ENCODE measurements around the gene SPRR5.

The SPRR5 gene

DNA sequence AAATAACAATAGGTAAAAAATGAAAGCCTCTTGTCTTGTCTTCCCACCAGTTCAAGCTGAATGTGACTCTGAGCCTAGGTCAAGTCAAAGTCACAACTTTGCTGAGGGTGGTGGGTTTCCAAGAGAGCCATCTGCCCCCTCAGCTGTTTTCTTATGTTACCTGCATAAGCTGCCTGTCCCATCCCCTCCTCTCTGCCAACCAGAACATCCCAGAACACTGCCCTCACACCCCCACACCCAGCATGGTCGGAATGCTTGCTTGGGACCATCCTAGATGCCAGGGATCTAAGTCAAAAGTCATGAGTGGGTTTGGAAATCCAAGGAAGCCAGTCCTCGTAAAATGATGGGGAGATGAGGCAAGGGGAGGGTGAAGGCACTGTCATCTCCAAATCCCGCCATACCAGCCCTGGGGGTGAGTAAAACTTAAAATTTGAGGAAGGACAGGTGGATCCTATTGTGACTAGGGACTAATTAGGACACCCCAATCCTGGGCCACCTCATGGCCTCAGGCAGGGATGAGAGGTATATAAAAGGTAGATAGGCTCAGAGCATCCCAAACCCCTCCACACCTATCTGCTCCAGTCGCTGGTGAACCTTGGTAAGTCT is at the start of gene SPRR5:
TSS of gene SPRR5 (plus strand) at position 556 of the 606 bp plus-strand sequence. CDS start 1,349 bp downstream, outside the sequence.
- Histone ChIP-seq H3K9me3 (ENCODE audit: control insufficient read depth, insufficient read depth, low read length) (no peaks in the 10 kb centered on the region), H3K4me1 (ENCODE audit: insufficient read depth, low read length) (no peaks in the 10 kb centered on the region), H3K9ac (ENCODE audit: low read depth, low read length) (no peak within 1 kb of the TSS), H3K36me3 (ENCODE audit: insufficient read depth, low read length) (no peaks in the 10 kb centered on the region)

GRCh38 chr1:152899027-152899426 is 48.0 kb upstream of the SPRR5 start:
- Histone ChIP-seq H3K9me3 (ENCODE audit: control insufficient read depth, insufficient read depth, low read length) (no peaks in the 10 kb centered on the region), H3K36me3 (ENCODE audit: insufficient read depth, low read length) (no peaks in the 10 kb centered on the region), H3K9ac (ENCODE audit: low read depth, low read length) (no peak overlapping the region), H3K4me1 (ENCODE audit: insufficient read depth, low read length) (no peaks in the 10 kb centered on the region)

DNA sequence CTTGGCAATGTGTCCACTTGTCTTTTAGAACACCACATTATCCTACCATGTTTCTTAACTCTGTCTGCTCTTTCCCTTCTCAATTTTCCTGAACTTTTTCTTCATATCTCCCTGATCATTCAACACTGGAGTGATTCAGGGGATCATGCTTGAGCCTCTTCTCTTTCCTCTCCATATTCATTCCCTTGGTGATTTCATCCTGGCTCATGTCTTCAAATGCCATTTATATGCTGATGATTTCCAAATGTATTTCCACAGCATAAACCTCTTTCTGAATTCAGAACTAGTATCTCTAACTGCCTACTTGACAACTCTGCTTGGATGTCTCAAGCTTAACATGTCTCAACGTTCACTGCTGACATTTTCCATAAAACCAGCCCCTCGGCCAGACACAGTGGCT is 47.1 kb upstream of the SPRR5 start:
- Histone ChIP-seq H3K4me1 (ENCODE audit: insufficient read depth, low read length) (no peaks in the 10 kb centered on the region), H3K9me3 (ENCODE audit: control insufficient read depth, insufficient read depth, low read length) (no peaks in the 10 kb centered on the region), H3K9ac (ENCODE audit: low read depth, low read length) (no peak overlapping the region), H3K36me3 (ENCODE audit: insufficient read depth, low read length) (no peaks in the 10 kb centered on the region)

DNA sequence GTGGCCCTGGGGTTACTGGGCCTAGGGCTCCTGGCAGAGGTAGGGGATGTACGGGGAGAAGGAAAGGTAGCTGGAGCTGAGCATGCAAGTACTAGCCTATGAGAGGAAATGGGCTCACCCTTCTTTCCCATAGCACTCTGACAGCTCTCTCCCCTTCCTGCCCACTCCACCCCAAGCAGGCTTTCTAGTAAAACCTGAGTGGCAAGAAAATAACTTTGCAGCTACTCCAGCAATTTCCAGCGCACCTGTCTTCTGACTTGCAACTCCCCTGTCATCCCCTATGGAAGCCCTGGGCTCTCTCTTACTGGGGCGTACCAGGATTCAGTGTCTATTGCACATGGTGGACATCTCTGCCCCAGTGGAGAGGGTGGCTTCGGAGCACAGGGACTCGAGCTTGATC is 45.4 kb upstream of the SPRR5 start:
- Histone ChIP-seq H3K9me3 (ENCODE audit: control insufficient read depth, insufficient read depth, low read length) (no peaks in the 10 kb centered on the region), H3K36me3 (ENCODE audit: insufficient read depth, low read length) (no peaks in the 10 kb centered on the region), H3K4me1 (ENCODE audit: insufficient read depth, low read length) (no peaks in the 10 kb centered on the region), H3K9ac (ENCODE audit: low read depth, low read length) (no peak overlapping the region)

GRCh38 chr1:152902636-152903035 is 44.4 kb upstream of the SPRR5 start:
- Histone ChIP-seq H3K36me3 (ENCODE audit: insufficient read depth, low read length) (no peaks in the 10 kb centered on the region), H3K9me3 (ENCODE audit: control insufficient read depth, insufficient read depth, low read length) (no peaks in the 10 kb centered on the region), H3K9ac (ENCODE audit: low read depth, low read length) (no peak overlapping the region), H3K4me1 (ENCODE audit: insufficient read depth, low read length) (no peaks in the 10 kb centered on the region)

GRCh38 chr1:152904688-152905440 is 42.1 kb upstream of the SPRR5 start:
- Histone ChIP-seq H3K4me1 (ENCODE audit: insufficient read depth, low read length) (no peaks in the 10 kb centered on the region), H3K36me3 (ENCODE audit: insufficient read depth, low read length) (no peaks in the 10 kb centered on the region), H3K9me3 (ENCODE audit: control insufficient read depth, insufficient read depth, low read length) (no peaks in the 10 kb centered on the region), H3K9ac (ENCODE audit: low read depth, low read length) (no peak overlapping the region)

DNA sequence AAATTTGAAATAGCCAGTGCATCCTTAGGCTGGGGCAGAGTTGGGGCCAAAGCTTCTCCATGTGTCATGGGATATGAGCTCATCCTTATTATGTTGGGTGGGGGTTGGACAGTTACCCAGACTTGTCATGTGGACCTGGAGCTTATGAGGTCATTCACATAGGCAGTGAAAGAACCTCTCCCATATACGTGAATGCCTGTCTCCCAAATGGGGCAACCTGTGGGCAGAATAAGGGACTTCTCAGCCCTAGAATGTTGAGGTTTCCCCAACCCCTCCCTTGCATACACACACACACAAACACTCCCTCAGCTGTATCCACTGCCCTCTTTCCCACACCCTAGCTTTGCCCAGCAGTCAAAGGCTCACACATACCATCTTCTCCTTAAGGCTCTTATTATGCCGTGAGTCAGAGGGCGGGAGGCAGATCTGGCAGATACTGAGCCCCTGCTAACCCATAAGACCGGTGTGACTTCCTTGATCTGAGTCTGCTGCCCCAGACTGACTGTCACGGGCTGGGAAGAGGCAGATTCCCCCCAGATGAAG is 40.9 kb upstream of the SPRR5 start:
- no peaks in the 10 kb centered on the region for H3K4me1 ChIP-seq (ENCODE audit: insufficient read depth, low read length)
- H3K9me3 ChIP-seq (ENCODE audit: control insufficient read depth, insufficient read depth, low read length) = no peaks in the 10 kb centered on the region
- no peaks in the 10 kb centered on the region for H3K36me3 ChIP-seq (ENCODE audit: insufficient read depth, low read length)
- H3K9ac ChIP-seq (ENCODE audit: low read depth, low read length) = no peak overlapping the region

GRCh38 chr1:152907686-152908601 is 39.1 kb upstream of the SPRR5 start, which contains the start of gene IVL:
Gene IVL (plus strand): TSS chr1:152908546. CDS start chr1:152909798, 1,252 bp downstream.
- H3K4me1 ChIP-seq (ENCODE audit: insufficient read depth, low read length) = no peaks in the 10 kb centered on the region
- H3K36me3 ChIP-seq (ENCODE audit: insufficient read depth, low read length) = no peaks in the 10 kb centered on the region
- H3K9me3 ChIP-seq (ENCODE audit: control insufficient read depth, insufficient read depth, low read length) = no peaks in the 10 kb centered on the region
- no peak within 1 kb of the TSS for H3K9ac ChIP-seq (ENCODE audit: low read depth, low read length)

DNA sequence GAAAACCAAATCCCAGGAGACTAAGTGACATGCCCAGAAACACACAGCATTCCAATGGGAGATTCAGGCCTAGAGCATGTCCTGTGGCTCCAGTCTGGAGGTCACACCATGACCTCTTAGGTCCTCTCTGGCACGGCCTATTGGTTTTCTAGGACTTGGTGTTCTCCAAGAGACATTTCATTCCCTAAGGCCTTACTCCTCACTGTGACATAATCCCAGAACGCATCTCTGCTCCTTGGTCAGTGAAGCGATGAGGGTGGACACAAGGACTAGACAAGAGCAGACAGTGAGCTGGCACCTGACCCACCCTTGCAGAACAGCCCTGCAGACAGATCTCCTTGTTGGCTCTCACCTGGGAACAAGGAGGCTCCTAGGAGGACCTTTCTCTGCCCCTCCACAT is 37.8 kb upstream of the SPRR5 start:
- Histone ChIP-seq H3K4me1 (ENCODE audit: insufficient read depth, low read length) (no peaks in the 10 kb centered on the region), H3K9ac (ENCODE audit: low read depth, low read length) (no peak overlapping the region), H3K36me3 (ENCODE audit: insufficient read depth, low read length) (no peaks in the 10 kb centered on the region)

DNA sequence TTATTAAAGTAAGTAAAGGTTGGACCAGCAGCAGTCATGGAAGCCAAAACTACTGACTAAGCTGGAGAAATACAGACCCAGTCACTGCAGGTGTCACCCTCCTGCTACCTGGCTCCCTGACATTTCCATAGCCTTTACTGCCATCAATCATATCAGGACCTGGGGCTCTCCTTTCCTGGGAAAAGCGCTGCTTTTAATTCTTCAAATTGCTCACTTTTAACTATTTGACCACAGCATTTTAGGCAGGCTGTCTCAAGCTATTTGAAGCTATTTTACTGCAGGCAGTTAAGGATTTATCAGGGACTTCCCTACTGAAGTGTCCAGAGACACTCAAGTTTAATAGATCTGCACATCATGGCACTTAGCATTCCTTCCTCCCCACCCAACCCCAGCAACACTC is 34.5 kb upstream of the SPRR5 start:
- Histone ChIP-seq H3K9me3 (ENCODE audit: control insufficient read depth, insufficient read depth, low read length) (no peaks in the 10 kb centered on the region), H3K9ac (ENCODE audit: low read depth, low read length) (no peak overlapping the region), H3K4me1 (ENCODE audit: insufficient read depth, low read length) (no peaks in the 10 kb centered on the region), H3K36me3 (ENCODE audit: insufficient read depth, low read length) (no peaks in the 10 kb centered on the region)

More for the DNA sequence above, 37.8 kb upstream of the SPRR5 start:
- H3K9me3 ChIP-seq (ENCODE audit: control insufficient read depth, insufficient read depth, low read length) = no peaks in the 10 kb centered on the region

GRCh38 chr1:152912900-152913299 is 34.1 kb upstream of the SPRR5 start:
- H3K4me1 ChIP-seq (ENCODE audit: insufficient read depth, low read length) = no peaks in the 10 kb centered on the region
- no peaks in the 10 kb centered on the region for H3K9me3 ChIP-seq (ENCODE audit: control insufficient read depth, insufficient read depth, low read length)
- no peaks in the 10 kb centered on the region for H3K36me3 ChIP-seq (ENCODE audit: insufficient read depth, low read length)
- H3K9ac ChIP-seq (ENCODE audit: low read depth, low read length) = no peak overlapping the region

GRCh38 chr1:152917794-152918193 is 29.2 kb upstream of the SPRR5 start:
- Histone ChIP-seq H3K36me3 (ENCODE audit: insufficient read depth, low read length) (no peaks in the 10 kb centered on the region), H3K9ac (ENCODE audit: low read depth, low read length) (no peak overlapping the region), H3K9me3 (ENCODE audit: control insufficient read depth, insufficient read depth, low read length) (no peaks in the 10 kb centered on the region), H3K4me1 (ENCODE audit: insufficient read depth, low read length) (no peaks in the 10 kb centered on the region)

- Histone ChIP-seq H3K4me1 (ENCODE audit: insufficient read depth, low read length) (no peaks in the 10 kb centered on the region), H3K9ac (ENCODE audit: low read depth, low read length) (no peak overlapping the region), H3K36me3 (ENCODE audit: insufficient read depth, low read length) (no peaks in the 10 kb centered on the region), H3K9me3 (ENCODE audit: control insufficient read depth, insufficient read depth, low read length) (no peaks in the 10 kb centered on the region)
Measured at GRCh38 chr1:152919071-152919470, 27.9 kb upstream of the SPRR5 start.

GRCh38 chr1:152924191-152924590 is 22.8 kb upstream of the SPRR5 start:
- Histone ChIP-seq H3K9ac (ENCODE audit: low read depth, low read length) (no peak overlapping the region), H3K36me3 (ENCODE audit: insufficient read depth, low read length) (no peaks in the 10 kb centered on the region; the same call in 1 of the 2 replicates), H3K9me3 (ENCODE audit: control insufficient read depth, insufficient read depth, low read length) (no peaks in the 10 kb centered on the region), H3K4me1 (ENCODE audit: insufficient read depth, low read length) (no peaks in the 10 kb centered on the region)
